GM12873 (cell line): ENCODE measurements around the gene TTYH3.

Experiments used
- TF ChIP-seq, protein P1 (sequence below): IDR thresholded peaks from 2 replicates; pipeline ENCODE4 v1.5.1; 2012; ENCODE audit warnings: low read depth, mild to moderate bottlenecking, moderate library complexity, low read length, control low read depth; ENCODE audit not compliant: insufficient read depth; ENCODE audit errors: missing control alignments

The TTYH3 gene

DNA sequence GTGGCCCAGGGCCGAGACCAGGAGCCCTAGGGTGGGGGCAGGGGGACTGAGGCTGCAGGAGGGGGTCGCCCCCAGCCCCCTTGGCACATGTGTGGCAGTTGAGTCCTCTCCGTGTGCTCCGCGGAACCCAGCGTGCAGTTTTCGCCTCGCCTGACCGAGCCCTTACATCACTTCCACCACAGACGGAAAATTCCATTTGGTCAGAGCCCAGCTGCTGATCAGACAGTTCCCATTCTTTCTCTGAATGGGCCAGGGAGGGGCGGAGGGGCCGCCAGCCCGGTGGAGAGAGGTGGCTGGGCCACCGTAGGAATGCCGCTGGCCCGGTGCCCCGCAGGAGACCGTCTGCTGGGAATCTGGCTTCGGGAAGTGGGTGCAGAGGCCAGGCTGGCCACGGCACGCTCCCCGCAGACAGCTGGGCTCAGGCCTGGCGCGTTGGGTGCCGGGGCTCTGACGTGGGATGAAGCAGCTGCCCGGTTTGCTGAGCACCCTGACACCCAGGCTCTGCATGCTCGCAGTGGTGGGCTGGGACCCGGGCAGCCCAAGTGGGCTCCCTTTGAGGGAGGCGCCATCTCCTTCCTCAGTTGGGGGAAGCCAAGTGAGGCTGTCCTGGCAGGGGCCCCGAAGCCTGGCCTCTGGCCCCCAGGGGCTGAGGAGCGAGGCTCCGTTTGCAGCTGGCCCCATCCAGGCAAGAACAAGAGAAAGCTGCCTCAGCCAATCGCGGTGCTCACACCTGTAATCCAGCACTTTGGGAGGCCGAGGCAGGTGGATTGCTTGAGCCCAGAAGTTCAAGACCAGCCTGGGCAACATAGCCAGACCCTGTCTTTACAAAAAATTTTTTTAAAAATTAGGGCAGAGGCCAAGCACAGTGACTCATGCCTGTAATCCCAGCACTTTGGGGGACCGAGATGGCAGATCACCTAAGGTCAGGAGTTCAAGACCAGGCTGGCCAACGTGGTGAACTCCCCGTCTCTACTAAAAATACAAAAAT is 9.9 kb downstream of the TTYH3 start:
- TF ChIP-seq, protein P1, sequence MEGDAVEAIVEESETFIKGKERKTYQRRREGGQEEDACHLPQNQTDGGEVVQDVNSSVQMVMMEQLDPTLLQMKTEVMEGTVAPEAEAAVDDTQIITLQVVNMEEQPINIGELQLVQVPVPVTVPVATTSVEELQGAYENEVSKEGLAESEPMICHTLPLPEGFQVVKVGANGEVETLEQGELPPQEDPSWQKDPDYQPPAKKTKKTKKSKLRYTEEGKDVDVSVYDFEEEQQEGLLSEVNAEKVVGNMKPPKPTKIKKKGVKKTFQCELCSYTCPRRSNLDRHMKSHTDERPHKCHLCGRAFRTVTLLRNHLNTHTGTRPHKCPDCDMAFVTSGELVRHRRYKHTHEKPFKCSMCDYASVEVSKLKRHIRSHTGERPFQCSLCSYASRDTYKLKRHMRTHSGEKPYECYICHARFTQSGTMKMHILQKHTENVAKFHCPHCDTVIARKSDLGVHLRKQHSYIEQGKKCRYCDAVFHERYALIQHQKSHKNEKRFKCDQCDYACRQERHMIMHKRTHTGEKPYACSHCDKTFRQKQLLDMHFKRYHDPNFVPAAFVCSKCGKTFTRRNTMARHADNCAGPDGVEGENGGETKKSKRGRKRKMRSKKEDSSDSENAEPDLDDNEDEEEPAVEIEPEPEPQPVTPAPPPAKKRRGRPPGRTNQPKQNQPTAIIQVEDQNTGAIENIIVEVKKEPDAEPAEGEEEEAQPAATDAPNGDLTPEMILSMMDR: no peak

DNA sequence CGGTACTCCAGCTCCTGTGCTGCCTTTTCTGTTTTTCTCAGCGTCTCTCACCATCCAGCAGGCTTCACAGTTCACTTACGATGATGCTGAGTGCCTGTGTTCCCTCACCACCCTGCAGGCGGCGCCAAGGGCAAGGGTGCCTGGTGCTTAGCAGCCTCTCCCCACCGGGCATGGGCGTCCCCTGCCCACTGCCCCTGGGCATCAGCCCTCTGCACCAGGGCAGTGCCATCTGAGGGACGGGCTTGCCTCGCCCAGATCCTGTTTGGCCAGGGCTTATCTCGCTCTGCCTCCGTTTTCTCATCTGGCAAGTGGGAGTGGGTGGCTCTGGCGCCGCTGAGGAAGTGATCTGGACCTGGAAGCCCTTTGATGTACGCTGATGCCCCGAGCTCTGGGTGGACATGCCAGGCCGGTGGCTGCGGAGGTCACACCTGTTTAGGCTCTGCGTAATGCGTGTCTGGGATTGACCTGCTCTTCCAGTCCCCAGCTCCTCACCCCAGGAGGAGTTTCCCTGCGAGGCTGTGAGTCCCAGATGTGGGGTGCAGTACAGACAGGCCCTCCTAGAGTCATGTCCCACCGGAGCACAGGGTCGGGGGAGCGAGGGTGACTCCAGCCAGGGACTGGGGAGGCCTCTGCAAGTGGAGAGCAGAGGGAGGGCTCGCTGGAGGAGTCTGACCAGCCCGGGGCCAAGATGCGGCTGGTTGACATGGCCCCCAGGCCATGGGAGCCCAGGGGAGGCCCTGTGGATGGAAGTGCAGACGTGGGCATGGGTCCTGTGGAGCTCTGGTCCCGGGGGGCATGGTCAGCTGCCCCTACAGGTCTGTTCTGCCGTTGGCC is 11.8 kb downstream of the TTYH3 start:
- TF ChIP-seq, protein P1: peak; percentile 18

- TF ChIP-seq, protein P1: no peak
Measured at GRCh38 chr7:2644220-2644561, 12.4 kb downstream of the TTYH3 start.

DNA sequence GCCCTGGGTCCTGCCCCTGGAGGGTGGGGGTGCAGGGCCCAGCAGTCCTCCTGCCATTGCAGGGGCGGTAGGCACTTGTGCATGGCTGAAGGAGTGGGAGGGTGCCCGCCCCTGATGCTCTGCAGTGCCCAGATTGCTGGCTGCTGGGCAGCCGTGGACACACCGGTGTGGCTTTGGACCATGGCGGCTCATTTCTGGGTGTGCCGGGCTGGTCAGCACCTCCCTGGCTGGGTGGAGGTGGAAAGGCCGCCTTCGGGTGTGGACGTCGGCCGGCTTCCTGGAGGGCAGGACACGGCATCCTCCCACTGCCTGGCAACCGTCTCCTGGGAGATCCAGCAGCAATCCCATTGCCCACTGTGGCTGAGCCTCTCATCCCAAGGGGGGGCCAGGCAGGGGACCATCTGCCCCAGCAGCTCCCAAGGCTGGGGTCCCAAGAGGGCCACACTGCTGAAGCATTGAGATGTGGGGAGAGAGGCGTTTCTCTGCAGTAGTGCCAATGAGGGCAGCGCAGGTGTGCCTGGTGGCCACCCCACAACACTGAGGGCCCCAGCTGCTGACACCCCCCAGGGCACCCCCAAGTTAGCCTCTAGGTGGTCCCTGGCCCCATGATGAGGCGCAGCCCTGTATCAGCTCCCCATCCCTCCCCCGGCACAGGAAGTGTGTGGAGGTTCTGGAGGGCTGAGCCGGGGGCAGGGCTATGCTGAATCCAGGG is 12.9 kb downstream of the TTYH3 start:
- TF ChIP-seq, protein P1: no peak

GRCh38 chr7:2645274-2645868 is 13.6 kb downstream of the TTYH3 start:
- TF ChIP-seq, protein P1: no peak

- TF ChIP-seq, protein P1: no peak
Measured at GRCh38 chr7:2646336-2646679, 14.5 kb downstream of the TTYH3 start.
